ENCODE results near the gene OR2G6.

Gene OR2G6

DNA sequence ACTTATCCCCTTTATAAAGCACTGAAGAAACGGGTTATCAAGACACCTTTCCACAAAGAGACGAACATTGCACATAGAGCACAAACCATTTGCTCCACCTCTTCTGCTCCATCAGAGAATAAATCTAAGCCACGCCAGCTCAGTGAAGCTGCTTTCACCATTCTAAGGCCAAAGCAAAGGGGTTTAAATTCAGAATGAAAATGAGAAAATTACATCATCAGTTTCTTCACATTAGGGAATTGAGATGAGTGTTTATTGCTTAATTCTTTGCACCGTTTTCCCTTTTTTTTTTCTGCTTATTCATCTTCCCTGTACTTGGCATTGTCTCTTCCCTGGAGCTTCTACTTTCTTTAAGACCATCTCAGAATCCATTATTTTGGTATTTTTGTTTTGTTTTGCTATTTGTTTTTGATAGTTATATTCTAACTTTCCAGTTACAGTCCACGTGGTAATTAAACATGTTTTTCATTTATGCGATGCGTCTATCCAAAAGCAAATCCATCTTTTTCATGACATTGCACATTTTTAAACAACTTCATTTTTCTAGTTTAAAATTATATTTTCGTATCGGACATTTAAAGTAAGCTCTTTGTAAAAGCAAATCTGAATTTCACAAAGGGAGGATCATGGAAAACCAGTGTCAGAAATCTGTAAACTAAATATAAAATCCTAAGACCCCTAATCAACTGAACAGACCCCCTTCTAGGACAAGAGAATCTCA is 68.5 kb downstream of the OR2G6 start:
- no peak for DNase-seq

Data from activated CD8-positive, alpha-beta memory T cell treated with anti-CD3 and anti-CD28 coated beads, Interleukin-2, amount 50 U/mL, for 4 hours (primary cell).